Measurements from ENCODE around the gene SDE2. TPM values are rescaled to one million over a fixed set of nuclear protein-coding genes. Genes with fewer than 3 reads are reported as not detected.
"Not testable (repeated sequence)": the region's sequence is repeated elsewhere in the genome, so short reads cannot be mapped to it uniquely, and the experiment has no call there.

The SDE2 gene
- total and polyA plus RNA-seq, 2 of the 8 experiments (the other 6 are each of a cell fraction or from before 2014, with no cell fraction given): 8.5 to 16.7 TPM

GRCh38 chr1:225975146-225975545 lies 24.0 kb downstream of the SDE2 start:
- H3K56ac ChIP-seq (replicated peaks; ENCODE audit: insufficient read length, low read depth, low read length); H4K8ac ChIP-seq (ENCODE audit: extremely low read depth, insufficient read depth, low read length); H4K91ac ChIP-seq (replicated peaks; ENCODE audit: insufficient read length, low read length); FAIRE-seq; H3K27me3 ChIP-seq (replicated peaks in 1 of 4; ENCODE audit: control insufficient read depth in 3 of 4, extremely low read depth in 1 of 4, insufficient read depth in 3 of 4, low read length in 3 of 4); H3K18ac ChIP-seq (ENCODE audit: extremely low read depth, low read length); DNase-seq (ENCODE audit: low read depth in 1 of 2, low spot score in 2 of 2); H3K4me3 ChIP-seq (ENCODE audit: extremely low read depth in 1 of 4, insufficient read depth in 2 of 4, low read depth in 3 of 4, low read length in 4 of 4); H3K23ac ChIP-seq (ENCODE audit: insufficient read length); H3K23me2 ChIP-seq (ENCODE audit: low read depth, low read length); H2BK15ac ChIP-seq (ENCODE audit: low read length); H2BK20ac ChIP-seq (ENCODE audit: low read length); H3K9ac ChIP-seq (replicated peaks in 1 of 4; ENCODE audit: extremely low read depth in 1 of 4, low read depth in 3 of 4, low read length in 3 of 4); H2AK5ac ChIP-seq (ENCODE audit: low read depth, low read length); H3K36me3 ChIP-seq (ENCODE audit: control insufficient read depth in 2 of 4, insufficient read depth in 4 of 4, low read length in 3 of 4); H4K5ac ChIP-seq (ENCODE audit: insufficient read length, low read depth, low read length); H2BK12ac ChIP-seq (ENCODE audit: low read depth, low read length); H2BK5ac ChIP-seq (ENCODE audit: low read depth, low read length); H4K20me1 ChIP-seq (replicated peaks in 1 of 2; ENCODE audit: control insufficient read depth in 1 of 2, insufficient read depth in 2 of 2, low read length in 2 of 2); H2BK120ac ChIP-seq (replicated peaks; ENCODE audit: low read depth, low read length); H3K9me3 ChIP-seq (ENCODE audit: insufficient read depth in 2 of 2, low read depth in 1 of 2, low read length in 1 of 2); H3K4ac ChIP-seq (replicated peaks; ENCODE audit: insufficient read length, low read depth, low read length); H3K4me2 ChIP-seq (ENCODE audit: insufficient read depth in 1 of 2, low read depth in 2 of 2, low read length in 2 of 2); H3K79me2 ChIP-seq (ENCODE audit: control insufficient read depth in 1 of 2, insufficient read depth in 2 of 2, low read length in 2 of 2); H3K79me1 ChIP-seq (ENCODE audit: low read depth, low read length); H3K14ac ChIP-seq (ENCODE audit: insufficient read length); H2AFZ ChIP-seq (ENCODE audit: low read length); H3K4me1 ChIP-seq (replicated peaks in 1 of 4; ENCODE audit: control insufficient read depth in 3 of 4, insufficient read depth in 4 of 4, low read length in 3 of 4); H3K27ac ChIP-seq (ENCODE audit: low read depth, low read length): not testable (repeated sequence)
- CTCF ChIA-PET (ENCODE audit: partially characterized antibody): interaction anchor here (0.9 to 7.1 kb wide), 24 partner anchors 10 to 656 kb away, joined by 3 to 86 read pairs (median 4); partner anchors contain the start of genes EPHX1 and PYCR2
- WGBS, 2 experiments (ENCODE audit: extremely low coverage in 1 of 2, insufficient coverage in 1 of 2, insufficient read length in 1 of 2, insufficient replicate concordance in 2 of 2, low coverage in 1 of 2, low lambda C conversion rate in 2 of 2, missing lambda C conversion rate in 1 of 2): 95% methylated on average over 12 of the region's 12 CpGs; no CpG with 5 or more reads in 1 of the 2 experiments
- POLR2A ChIA-PET (ENCODE audit: partially characterized antibody): interaction anchor here (1.2 to 1.5 kb wide), 2 partner anchors 11 to 87 kb away, joined by 3 to 5 read pairs; partner anchors contain the start of gene H3-3A

Data from H1 (cell line).